ENCODE data around the gene TNFRSF1B. TPM values are rescaled to one million over a fixed set of nuclear protein-coding genes. Genes with fewer than 3 reads are reported as not detected.
A peak's percentile ranks its signal among the peaks of the same experiment; 100 is the strongest.

The TNFRSF1B gene
- total RNA-seq, 4 donors from 2014 or later = 27.4 to 62.1 (median 43.5) TPM

GRCh38 chr1:12173041-12173509 is 6.3 kb downstream of the TNFRSF1B start:
- Histone ChIP-seq H3K27me3 (no peaks in the 10 kb centered on the region), H3K9me3 (no peaks in the 10 kb centered on the region), H3K4me1 (peaks cover 0 to 90% (median 60%) of the 10 kb centered on the region in 4 donors), H3K27ac (peak overlapping the region in 3 of 4 donors; percentile 74 to 89 (median 82)), H3K4me3 (no peak overlapping the region), H3K36me3 (no peaks in the 10 kb centered on the region)
- 82 to 97% methylated on average over 3 of the region's 3 CpGs for WGBS, 2 donors
- TF ChIP-seq EP300 (IDR thresholded peaks at IDR 0.05) (no peak), CTCF (IDR thresholded peaks at IDR 0.05) (no peak), POLR2A (IDR thresholded peaks at IDR 0.05) (no peak)
- DNase-seq (ENCODE audit: low spot score in 2 of 2) = no peak

- H3K9me3 ChIP-seq = no peaks in the 10 kb centered on the region
- no peaks in the 10 kb centered on the region for H3K36me3 ChIP-seq
- WGBS, 2 donors = 57 to 64% methylated on average over 11 of the region's 11 CpGs
- peak overlapping the region in 3 of 4 donors; percentile 74 to 89 (median 82) for H3K27ac ChIP-seq
- H3K4me1 ChIP-seq = peaks cover 0 to 90% (median 65%) of the 10 kb centered on the region in 4 donors
- no peaks in the 10 kb centered on the region for H3K27me3 ChIP-seq
- TF ChIP-seq CTCF (IDR thresholded peaks at IDR 0.05) = no peak
- peak in 1 of 2 donors; percentile 18 for TF ChIP-seq POLR2A (IDR thresholded peaks at IDR 0.05)
- peak in 1 of 2 donors; percentile 56 for TF ChIP-seq EP300 (IDR thresholded peaks at IDR 0.05)
- H3K4me3 ChIP-seq = no peak overlapping the region
- peak in 1 of 2 donors; percentile 72 for DNase-seq (ENCODE audit: low spot score in 2 of 2)
Measured at GRCh38 chr1:12173631-12174121, 6.9 kb downstream of the TNFRSF1B start.

GRCh38 chr1:12174924-12175810 is 8.4 kb downstream of the TNFRSF1B start:
- WGBS, 2 donors = 45 to 55% methylated on average over 15 to 16 of the region's 17 CpGs
- no peaks in the 10 kb centered on the region for H3K36me3 ChIP-seq
- no peaks in the 10 kb centered on the region for H3K9me3 ChIP-seq
- H3K27ac ChIP-seq = peak overlapping the region in 3 of 4 donors; percentile 82 to 89 (median 84)
- no peak for TF ChIP-seq POLR2A (IDR thresholded peaks at IDR 0.05)
- no peak for TF ChIP-seq CTCF (IDR thresholded peaks at IDR 0.05)
- no peak for TF ChIP-seq EP300 (IDR thresholded peaks at IDR 0.05)
- H3K4me1 ChIP-seq = peaks cover 0 to 93% (median 71%) of the 10 kb centered on the region in 4 donors
- no peaks in the 10 kb centered on the region for H3K27me3 ChIP-seq
- DNase-seq (ENCODE audit: low spot score in 2 of 2) = no peak
- H3K4me3 ChIP-seq = no peak overlapping the region

- DNase-seq (ENCODE audit: low spot score in 2 of 2) = no peak
- Histone ChIP-seq H3K36me3 (no peaks in the 10 kb centered on the region), H3K4me3 (no peak overlapping the region), H3K27me3 (no peaks in the 10 kb centered on the region), H3K9me3 (no peaks in the 10 kb centered on the region), H3K4me1 (peaks cover 0 to 98% (median 79%) of the 10 kb centered on the region in 4 donors), H3K27ac (peak overlapping the region in 3 of 4 donors; percentile 85 to 97 (median 89))
- no peak for TF ChIP-seq EP300 (IDR thresholded peaks at IDR 0.05)
- no peak for TF ChIP-seq CTCF (IDR thresholded peaks at IDR 0.05)
- no peak for TF ChIP-seq POLR2A (IDR thresholded peaks at IDR 0.05)
- WGBS, 2 donors = 84 to 86% methylated on average over 6 of the region's 6 CpGs
Measured at GRCh38 chr1:12176298-12177118, 9.7 kb downstream of the TNFRSF1B start.

Data from tibial nerve (tissue), 4 donors.